ENCODE measurements around the gene TMEM74B. TPM values are rescaled to one million over a fixed set of nuclear protein-coding genes. Genes with fewer than 3 reads are reported as not detected.

Gene TMEM74B
- total and polyA plus RNA-seq, 2 of the 8 experiments (the other 6 are each of a cell fraction or from before 2014, with no cell fraction given) = 4.0 to 6.4 TPM

DNA sequence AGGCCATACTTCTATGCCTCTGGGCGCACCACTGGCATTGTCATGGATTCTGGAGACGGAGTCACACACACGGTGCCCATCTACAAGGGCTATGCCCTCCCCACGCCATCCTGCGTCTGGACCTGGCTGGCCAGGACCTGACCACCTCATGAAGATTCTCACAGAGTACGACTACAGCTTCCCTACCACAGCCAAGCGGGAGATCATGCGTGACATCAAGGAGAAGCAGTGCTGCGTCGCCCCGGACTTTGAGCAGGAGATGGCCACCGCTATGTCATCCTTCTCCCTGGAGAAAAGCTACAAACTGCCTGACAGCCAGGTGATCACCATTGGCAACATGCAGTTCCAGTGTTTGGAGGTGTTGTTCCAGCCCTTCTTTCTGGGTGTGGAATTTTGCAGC is 23.8 kb downstream of the TMEM74B start:
- no peak overlapping the region for H2BK12ac ChIP-seq (ENCODE audit: low read depth, low read length)
- H2AK5ac ChIP-seq (ENCODE audit: low read depth, low read length) = no peak overlapping the region
- DNase-seq (ENCODE audit: low read depth in 1 of 2, low spot score in 2 of 2) = no peak
- no peaks in the 10 kb centered on the region for H3K9me3 ChIP-seq (ENCODE audit: insufficient read depth in 2 of 2, low read depth in 1 of 2, low read length in 1 of 2)
- H3K23me2 ChIP-seq (ENCODE audit: low read depth, low read length) = no peaks in the 10 kb centered on the region
- peaks cover 9 to 34% (median 27%) of the 10 kb centered on the region in 4 experiments; a peak in 7 of 8 replicates for H3K36me3 ChIP-seq (ENCODE audit: control insufficient read depth in 2 of 4, insufficient read depth in 4 of 4, low read length in 3 of 4)
- H3K27ac ChIP-seq (ENCODE audit: low read depth, low read length) = no peak overlapping the region
- no peak overlapping the region for H3K18ac ChIP-seq (ENCODE audit: extremely low read depth, low read length)
- H3K4me1 ChIP-seq (replicated peaks in 1 of 4; ENCODE audit: control insufficient read depth in 3 of 4, insufficient read depth in 4 of 4, low read length in 3 of 4) = no peaks in the 10 kb centered on the region
- no peak overlapping the region for H3K56ac ChIP-seq (replicated peaks; ENCODE audit: insufficient read length, low read depth, low read length)
- H3K9ac ChIP-seq (replicated peaks in 1 of 4; ENCODE audit: extremely low read depth in 1 of 4, low read depth in 3 of 4, low read length in 3 of 4) = no peak overlapping the region
- H3K27me3 ChIP-seq (replicated peaks in 1 of 4; ENCODE audit: control insufficient read depth in 3 of 4, extremely low read depth in 1 of 4, insufficient read depth in 3 of 4, low read length in 3 of 4) = no peaks in the 10 kb centered on the region
- no peak overlapping the region; the same call in 1 of the 2 replicates for H4K8ac ChIP-seq (ENCODE audit: extremely low read depth, insufficient read depth, low read length)
- ChIA-PET CTCF (ENCODE audit: partially characterized antibody) (interaction anchor here (0.6 to 2.0 kb wide), 3 partner anchors 9 to 52 kb away, joined by 3 to 7 read pairs (median 3); no protein-coding TSS in a partner anchor), POLR2A (ENCODE audit: partially characterized antibody) (interaction anchor here (1.2 to 1.8 kb wide), 2 partner anchors 11 to 33 kb away, joined by 4 to 6 read pairs; no protein-coding TSS in a partner anchor)
- no peak overlapping the region for H3K4ac ChIP-seq (replicated peaks; ENCODE audit: insufficient read length, low read depth, low read length)
- WGBS, 2 experiments (ENCODE audit: extremely low coverage in 1 of 2, insufficient coverage in 1 of 2, insufficient read length in 1 of 2, insufficient replicate concordance in 2 of 2, low coverage in 1 of 2, low lambda C conversion rate in 2 of 2, missing lambda C conversion rate in 1 of 2) = 86% methylated on average over 12 of the region's 12 CpGs; no CpG with 5 or more reads in 1 of the 2 experiments
- H4K20me1 ChIP-seq (replicated peaks in 1 of 2; ENCODE audit: control insufficient read depth in 1 of 2, insufficient read depth in 2 of 2, low read length in 2 of 2) = peaks cover 0 to 12% of the 10 kb centered on the region in 2 experiments
- TF ChIP-seq CHD2 (IDR thresholded peaks at IDR 0.05; ENCODE audit: low read length) (no peak), SRF (IDR thresholded peaks at IDR 0.05; ENCODE audit: low read depth, low read length) (no peak), CTBP2 (IDR thresholded peaks at IDR 0.05; ENCODE audit: borderline replicate concordance, insufficient read depth, insufficient read length, low read length) (no peak), CREB1 (IDR thresholded peaks at IDR 0.05) (no peak), SUZ12 (IDR thresholded peaks at IDR 0.05; ENCODE audit: low read length) (no peak), CEBPB (IDR thresholded peaks at IDR 0.05; ENCODE audit: low read depth, low read length) (no peak), PHF8 (conservative IDR thresholded peaks at IDR 0.05; ENCODE audit: low read depth, low read length) (no peak), TBP (IDR thresholded peaks at IDR 0.05; ENCODE audit: low read depth, low read length) (no peak), SIX5 (IDR thresholded peaks at IDR 0.05; ENCODE audit: low read depth, low read length) (no peak), FOSL1 (IDR thresholded peaks at IDR 0.05; ENCODE audit: insufficient read depth, low read depth, low read length) (no peak), BRCA1 (IDR thresholded peaks at IDR 0.05; ENCODE audit: low read depth, low read length) (no peak), NANOG (IDR thresholded peaks at IDR 0.05; ENCODE audit: insufficient read depth, low read depth, low read length, poor library complexity, severe bottlenecking) (no peak), ZNF274 (IDR thresholded peaks at IDR 0.05; ENCODE audit: borderline replicate concordance, extremely low read depth, low read length) (no peak)
- H3K4me2 ChIP-seq (ENCODE audit: insufficient read depth in 1 of 2, low read depth in 2 of 2, low read length in 2 of 2) = no peak overlapping the region
- H2BK5ac ChIP-seq (ENCODE audit: low read depth, low read length) = no peak overlapping the region
- no peak overlapping the region for H3K4me3 ChIP-seq (ENCODE audit: extremely low read depth in 1 of 4, insufficient read depth in 2 of 4, low read depth in 3 of 4, low read length in 4 of 4)
- H3K23ac ChIP-seq (ENCODE audit: insufficient read length) = no peak overlapping the region
- no peak overlapping the region for H2AFZ ChIP-seq (ENCODE audit: low read length)
- no peak overlapping the region for H3K14ac ChIP-seq (ENCODE audit: insufficient read length)
- no peaks in the 10 kb centered on the region for H3K79me2 ChIP-seq (ENCODE audit: control insufficient read depth in 1 of 2, insufficient read depth in 2 of 2, low read length in 2 of 2)
- H2BK120ac ChIP-seq (replicated peaks; ENCODE audit: low read depth, low read length) = no peak overlapping the region
- H4K91ac ChIP-seq (replicated peaks; ENCODE audit: insufficient read length, low read length) = no peak overlapping the region
- H2BK20ac ChIP-seq (ENCODE audit: low read length) = no peak overlapping the region
- FAIRE-seq = no peak
- H3K79me1 ChIP-seq (ENCODE audit: low read depth, low read length) = no peaks in the 10 kb centered on the region; the same call in 1 of the 2 replicates
- H2BK15ac ChIP-seq (ENCODE audit: low read length) = no peak overlapping the region
- H4K5ac ChIP-seq (ENCODE audit: insufficient read length, low read depth, low read length) = no peak overlapping the region
